GM12874 (cell line): ENCODE measurements around the gene AFF1.

ENCODE experiments used
- TF ChIP-seq, protein P1 (sequence below): IDR thresholded peaks from 2 replicates; pipeline ENCODE4 v1.5.1; 2011; ENCODE audit warnings: low read depth, mild to moderate bottlenecking, control low read depth, low read length, moderate library complexity; ENCODE audit not compliant: insufficient read depth

The AFF1 gene

GRCh38 chr4:86961116-86961515 is 26.3 kb downstream of the AFF1 start:
- TF ChIP-seq, protein P1, sequence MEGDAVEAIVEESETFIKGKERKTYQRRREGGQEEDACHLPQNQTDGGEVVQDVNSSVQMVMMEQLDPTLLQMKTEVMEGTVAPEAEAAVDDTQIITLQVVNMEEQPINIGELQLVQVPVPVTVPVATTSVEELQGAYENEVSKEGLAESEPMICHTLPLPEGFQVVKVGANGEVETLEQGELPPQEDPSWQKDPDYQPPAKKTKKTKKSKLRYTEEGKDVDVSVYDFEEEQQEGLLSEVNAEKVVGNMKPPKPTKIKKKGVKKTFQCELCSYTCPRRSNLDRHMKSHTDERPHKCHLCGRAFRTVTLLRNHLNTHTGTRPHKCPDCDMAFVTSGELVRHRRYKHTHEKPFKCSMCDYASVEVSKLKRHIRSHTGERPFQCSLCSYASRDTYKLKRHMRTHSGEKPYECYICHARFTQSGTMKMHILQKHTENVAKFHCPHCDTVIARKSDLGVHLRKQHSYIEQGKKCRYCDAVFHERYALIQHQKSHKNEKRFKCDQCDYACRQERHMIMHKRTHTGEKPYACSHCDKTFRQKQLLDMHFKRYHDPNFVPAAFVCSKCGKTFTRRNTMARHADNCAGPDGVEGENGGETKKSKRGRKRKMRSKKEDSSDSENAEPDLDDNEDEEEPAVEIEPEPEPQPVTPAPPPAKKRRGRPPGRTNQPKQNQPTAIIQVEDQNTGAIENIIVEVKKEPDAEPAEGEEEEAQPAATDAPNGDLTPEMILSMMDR, result no peak

DNA sequence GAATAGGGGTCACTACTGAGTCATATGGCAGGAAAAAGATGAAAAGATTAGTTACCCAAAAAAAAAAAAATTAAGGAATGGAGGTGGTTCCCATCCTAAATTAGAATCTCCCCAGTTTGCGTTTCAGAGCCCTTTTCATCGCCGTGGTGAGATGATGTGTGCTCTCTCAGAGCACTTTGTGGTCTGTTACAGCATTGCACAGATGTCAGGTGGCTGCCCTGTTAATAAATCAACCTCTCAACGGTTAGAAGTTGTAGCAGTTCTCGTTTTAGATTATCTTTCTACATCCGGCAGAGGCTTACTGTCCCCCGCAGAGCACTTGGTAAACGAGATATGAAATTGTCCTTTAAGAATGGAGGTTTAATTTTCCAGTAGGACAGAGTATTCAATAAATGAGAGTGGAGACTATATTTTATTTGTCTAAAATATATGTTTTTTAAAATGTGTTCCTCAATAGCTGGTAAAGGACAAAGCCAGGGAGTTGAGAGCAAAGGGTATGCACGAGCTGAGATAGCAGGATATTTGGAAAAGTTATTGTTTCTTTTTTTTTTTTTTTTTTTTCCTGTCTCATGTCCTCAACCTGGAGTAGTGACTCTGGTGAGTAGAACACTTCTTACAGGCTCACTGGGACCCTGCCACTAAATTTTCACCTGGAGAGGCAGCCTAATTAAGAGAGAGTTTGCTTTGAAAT is 26.9 kb downstream of the AFF1 start:
- TF ChIP-seq, protein P1, result no peak

DNA sequence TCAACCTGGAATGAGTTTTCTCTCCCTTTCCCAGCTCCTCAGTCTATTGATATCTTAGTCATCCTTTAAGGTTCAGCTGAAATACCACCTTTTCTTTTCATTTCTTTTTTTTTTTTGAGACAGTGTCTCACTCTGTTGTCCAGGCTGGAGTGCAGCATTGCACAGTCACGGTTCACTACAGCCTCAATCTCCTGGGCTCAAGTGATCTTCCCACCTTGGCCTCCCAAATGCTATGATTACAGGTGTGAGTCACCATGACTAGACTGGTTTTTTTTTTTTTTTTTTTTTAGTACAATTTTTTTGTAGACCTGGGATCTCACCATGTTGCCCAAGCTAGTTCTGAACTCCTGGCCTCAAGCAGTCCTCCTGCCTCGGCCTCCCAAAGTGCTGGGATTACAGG is 28.9 kb downstream of the AFF1 start:
- TF ChIP-seq, protein P1, result no peak

DNA sequence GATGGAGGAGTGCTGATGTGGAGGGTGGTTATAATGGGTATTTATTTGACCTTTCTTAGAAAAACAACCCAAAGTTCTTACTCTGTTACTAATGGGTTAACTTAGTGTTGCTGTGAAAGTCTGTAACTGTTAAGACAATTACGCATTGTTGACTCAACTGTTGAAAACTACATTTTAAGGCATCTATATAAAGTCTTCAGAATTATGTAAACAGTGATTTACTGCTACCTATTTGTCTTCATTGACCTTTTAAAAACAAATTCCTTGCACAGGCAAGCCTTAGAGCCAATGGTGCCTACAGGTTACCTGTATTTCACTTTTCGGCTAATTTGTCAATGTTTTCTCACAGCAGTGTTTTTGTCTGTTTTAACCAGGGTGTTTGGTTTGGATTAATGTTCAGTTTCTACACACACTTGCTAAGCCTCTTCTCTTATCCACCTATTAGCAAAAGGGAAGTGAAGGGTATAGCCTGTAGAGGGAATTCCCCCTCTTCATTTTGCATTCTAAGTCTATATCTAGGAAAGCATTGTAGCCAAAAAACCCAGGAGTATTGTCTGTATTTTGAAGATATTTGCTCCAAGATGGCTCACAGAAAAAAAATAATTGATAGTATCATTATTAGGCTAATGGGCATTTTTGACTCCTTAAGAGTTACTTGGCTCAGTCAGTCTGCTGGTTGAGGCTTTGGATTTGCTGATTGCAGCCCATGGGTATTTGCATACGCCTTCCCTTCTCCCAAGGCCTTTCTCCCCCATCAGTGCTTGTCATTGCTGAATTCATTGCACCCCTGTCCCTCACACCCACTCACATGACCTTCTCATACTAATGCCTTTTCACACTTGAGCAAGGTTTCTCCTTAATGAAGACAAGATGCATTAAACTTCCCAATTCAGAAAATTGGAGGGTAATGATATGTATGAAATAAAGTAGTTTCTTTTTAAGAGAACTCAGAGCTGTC is 30.5 kb downstream of the AFF1 start:
- TF ChIP-seq, protein P1, result no peak

DNA sequence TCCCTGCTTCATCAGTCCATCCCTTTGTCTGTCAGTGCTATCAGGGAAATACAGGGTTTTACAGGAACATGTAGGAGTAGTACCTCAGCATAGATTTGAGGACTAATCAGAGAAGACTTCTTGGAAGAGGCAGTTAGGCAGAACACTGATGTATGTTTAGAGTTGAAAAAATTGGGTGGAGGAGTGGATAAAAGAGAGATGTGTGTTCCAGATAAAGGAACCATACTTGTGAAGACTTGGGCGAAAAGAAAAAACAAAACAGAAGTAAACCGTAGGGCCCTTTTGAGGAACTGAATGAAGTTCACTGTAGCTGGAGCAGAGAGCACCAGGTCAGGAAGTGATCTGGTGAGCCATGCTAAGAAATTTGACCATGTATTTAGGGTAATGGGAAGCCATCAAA is 32.3 kb downstream of the AFF1 start:
- TF ChIP-seq, protein P1, result no peak

GRCh38 chr4:86967798-86968197 is 33.0 kb downstream of the AFF1 start:
- TF ChIP-seq, protein P1, result no peak

GRCh38 chr4:86968547-86968946 is 33.7 kb downstream of the AFF1 start:
- TF ChIP-seq, protein P1, result no peak
